ENCODE results near the gene SMAD4.
"Not testable (repeated sequence)": the region's sequence is repeated elsewhere in the genome, so short reads cannot be mapped to it uniquely, and the experiment has no call there.

The SMAD4 gene

DNA sequence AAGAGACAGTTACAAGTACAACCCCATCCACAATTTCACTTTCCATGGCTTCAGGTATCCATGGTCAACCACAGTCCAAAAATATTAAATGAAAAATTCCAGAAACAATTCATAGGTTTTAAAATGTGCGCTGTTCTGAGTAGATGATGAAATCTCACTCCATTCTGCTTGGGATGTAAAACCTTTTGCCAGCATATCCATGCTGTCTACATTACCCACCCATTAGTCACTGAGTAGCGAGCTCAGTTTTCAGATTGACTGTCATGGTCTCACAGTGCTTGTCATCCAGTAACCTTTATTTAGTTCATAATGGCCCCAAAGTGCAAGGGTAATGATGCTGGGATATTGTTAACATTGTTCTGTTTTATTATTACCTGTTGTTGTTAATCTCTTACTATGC, 40.5 kb downstream of the SMAD4 start:
- no peak for DNase-seq (ENCODE audit: low spot score)

DNA sequence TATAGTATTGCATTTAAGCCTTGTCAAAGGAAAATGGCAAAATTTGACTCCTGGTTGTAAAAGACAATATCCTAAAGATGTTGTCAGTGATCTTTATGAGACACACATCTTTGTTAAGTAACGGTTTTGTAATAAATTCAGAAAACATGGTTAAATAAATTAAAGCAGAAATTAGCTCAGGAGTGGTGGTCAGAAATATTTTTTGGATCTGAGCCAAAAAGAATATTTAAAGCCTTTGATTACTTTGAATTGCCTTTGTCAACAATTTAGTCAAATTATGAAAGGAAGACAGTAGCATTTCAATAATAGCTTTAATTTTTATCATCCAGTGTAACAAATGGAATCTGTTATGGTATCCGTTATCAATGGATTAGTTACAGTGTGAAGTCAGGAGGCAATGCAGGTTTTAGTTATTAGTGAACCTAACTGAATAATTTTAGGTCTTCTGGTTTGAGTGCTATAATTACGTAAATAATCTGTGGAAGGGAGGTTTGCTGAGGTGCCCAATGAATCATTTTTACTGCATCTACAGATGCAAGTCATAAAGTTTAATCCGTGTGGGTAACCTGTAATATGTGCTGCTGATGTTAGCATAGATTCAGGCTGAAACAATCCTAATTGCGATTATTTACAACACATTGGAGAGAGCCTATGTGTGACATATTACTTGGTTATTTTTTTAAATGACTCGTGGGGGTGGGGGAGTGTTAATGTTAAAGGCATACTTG, 42.7 kb downstream of the SMAD4 start:
- no peak for DNase-seq (ENCODE audit: low spot score)

DNA sequence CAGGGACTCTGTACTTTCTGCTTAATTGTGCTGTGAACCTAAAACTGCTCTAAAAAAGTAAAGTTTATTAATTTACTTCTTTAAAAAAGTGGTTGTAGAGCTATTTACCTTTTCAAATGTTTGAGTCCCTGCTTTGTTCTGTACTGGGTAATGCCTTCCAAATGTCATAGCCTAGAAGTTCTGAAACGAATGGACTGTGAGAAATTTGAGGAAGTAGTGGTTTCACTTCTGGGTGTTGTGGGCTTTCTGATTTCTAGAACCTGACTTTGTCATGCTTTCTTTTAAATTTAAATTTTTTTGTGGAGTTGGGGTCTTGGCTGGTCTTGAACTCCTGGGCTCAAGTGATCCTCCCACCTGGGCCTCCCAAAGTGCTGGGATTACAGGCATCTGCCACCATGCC, 44.6 kb downstream of the SMAD4 start:
- DNase-seq (ENCODE audit: low spot score) = no peak

GRCh38 chr18:51076503-51076902, 46.5 kb downstream of the SMAD4 start:
- no peak for DNase-seq (ENCODE audit: low spot score)

DNA sequence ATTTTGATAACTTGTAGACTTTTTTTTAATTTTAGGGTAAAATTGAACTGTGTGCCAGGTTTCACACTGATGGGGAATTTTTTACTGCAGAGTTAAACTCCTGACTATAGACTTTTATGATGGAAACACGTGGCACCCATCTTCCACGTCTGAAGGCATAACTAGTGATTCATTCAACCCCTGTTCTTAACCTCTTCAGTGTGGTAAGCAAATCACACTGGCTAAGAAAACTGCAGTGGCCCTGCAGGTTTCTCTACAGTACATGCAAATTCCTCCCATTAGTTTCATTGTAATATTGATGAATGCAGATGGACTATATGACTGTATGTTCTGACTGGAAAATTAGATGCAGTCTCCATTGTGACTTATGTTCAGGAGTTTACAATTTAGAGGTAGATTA, 47.2 kb downstream of the SMAD4 start:
- no peak for DNase-seq (ENCODE audit: low spot score)

- no peak for DNase-seq (ENCODE audit: low spot score)
Observed at GRCh38 chr18:51078026-51078425, 48.0 kb downstream of the SMAD4 start.

DNA sequence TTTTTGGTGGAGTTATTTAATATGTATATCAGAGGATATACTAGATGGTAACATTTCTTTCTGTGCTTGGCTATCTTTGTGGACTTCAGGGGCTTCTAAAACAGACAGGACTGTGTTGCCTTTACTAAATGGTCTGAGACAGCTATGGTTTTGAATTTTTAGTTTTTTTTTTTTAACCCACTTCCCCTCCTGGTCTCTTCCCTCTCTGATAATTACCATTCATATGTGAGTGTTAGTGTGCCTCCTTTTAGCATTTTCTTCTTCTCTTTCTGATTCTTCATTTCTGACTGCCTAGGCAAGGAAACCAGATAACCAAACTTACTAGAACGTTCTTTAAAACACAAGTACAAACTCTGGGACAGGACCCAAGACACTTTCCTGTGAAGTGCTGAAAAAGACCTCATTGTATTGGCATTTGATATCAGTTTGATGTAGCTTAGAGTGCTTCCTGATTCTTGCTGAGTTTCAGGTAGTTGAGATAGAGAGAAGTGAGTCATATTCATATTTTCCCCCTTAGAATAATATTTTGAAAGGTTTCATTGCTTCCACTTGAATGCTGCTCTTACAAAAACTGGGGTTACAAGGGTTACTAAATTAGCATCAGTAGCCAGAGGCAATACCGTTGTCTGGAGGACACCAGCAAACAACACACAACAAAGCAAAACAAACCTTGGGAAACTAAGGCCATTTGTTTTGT, 52.7 kb downstream of the SMAD4 start:
- no peak for DNase-seq (ENCODE audit: low spot score)

DNA sequence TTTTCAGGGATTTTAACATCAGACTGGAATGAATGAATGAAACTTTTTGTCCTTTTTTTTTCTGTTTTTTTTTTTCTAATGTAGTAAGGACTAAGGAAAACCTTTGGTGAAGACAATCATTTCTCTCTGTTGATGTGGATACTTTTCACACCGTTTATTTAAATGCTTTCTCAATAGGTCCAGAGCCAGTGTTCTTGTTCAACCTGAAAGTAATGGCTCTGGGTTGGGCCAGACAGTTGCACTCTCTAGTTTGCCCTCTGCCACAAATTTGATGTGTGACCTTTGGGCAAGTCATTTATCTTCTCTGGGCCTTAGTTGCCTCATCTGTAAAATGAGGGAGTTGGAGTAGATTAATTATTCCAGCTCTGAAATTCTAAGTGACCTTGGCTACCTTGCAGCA, 53.4 kb downstream of the SMAD4 start:
- no peak for DNase-seq (ENCODE audit: low spot score)

DNA sequence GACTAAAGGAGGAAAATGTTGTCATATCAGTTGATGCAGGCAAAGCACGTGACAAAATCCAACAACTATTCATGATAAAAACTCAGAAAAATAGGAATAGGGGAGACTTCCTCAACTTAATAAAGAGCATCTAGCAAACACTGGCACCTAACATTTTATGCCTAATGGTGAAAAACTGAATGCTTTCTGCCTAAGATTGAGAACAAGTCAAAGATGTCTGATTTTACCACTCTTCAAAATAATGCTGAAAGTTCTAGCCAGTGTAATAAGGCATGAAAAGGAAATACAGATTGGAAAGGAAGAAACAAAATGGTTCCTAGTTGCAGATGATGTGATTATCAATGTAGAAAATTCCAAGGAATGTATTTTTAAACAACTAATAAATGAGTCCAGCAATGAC, 58.4 kb downstream of the SMAD4 start:
- no peak for DNase-seq (ENCODE audit: low spot score)

- no peak for DNase-seq (ENCODE audit: low spot score)
Observed at GRCh38 chr18:51089691-51090090, 59.7 kb downstream of the SMAD4 start.

- DNase-seq (ENCODE audit: low spot score) = no peak
Observed at GRCh38 chr18:51091270-51091669, 61.3 kb downstream of the SMAD4 start.

DNA sequence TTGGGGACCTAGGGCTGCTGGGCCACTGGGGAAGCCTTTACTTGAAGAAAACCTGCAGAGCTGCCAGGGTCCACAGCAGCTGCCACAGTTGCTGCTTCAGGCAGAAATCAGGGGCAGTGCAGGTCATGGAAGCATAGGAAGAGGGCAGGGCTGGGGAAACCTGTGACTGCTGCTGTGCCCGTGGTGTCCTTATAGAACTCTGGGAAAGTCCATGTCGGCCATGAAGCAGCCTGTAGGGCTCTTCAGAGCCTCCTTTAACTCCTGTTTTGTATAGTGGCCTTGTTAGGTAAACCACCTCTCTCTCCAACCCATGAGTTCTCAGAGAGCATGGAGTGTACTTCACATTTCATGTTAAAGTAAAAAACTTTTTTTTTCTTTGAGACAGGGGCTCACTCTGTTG, 62.1 kb downstream of the SMAD4 start:
- no peak for DNase-seq (ENCODE audit: low spot score)

DNA sequence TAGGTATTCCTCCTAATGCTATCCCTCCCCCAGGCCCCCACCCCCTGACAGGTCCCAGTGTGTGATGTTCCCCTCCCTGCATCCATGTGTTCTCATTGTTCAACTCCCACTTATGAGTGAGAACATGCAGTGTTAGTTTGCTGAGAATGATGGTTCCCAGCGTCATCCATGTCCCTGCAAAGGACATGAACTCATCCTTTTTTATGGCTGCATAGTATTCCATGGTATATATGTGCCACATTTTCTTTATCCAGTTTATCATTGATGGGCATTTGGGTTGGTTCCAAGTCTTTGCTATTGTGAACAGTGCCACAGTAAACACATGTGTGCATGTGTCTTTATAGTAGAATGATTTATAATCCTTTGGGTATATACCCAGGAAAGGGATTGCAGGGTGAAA, 63.0 kb downstream of the SMAD4 start:
- not testable (repeated sequence) for DNase-seq (ENCODE audit: low spot score)

- DNase-seq (ENCODE audit: low spot score) = no peak
Observed at GRCh38 chr18:51097021-51097822, 67.2 kb downstream of the SMAD4 start.

GRCh38 chr18:51098082-51098481, 68.1 kb downstream of the SMAD4 start:
- DNase-seq (ENCODE audit: low spot score) = no peak

GRCh38 chr18:51098513-51098912, 68.5 kb downstream of the SMAD4 start:
- DNase-seq (ENCODE audit: low spot score) = no peak

DNA sequence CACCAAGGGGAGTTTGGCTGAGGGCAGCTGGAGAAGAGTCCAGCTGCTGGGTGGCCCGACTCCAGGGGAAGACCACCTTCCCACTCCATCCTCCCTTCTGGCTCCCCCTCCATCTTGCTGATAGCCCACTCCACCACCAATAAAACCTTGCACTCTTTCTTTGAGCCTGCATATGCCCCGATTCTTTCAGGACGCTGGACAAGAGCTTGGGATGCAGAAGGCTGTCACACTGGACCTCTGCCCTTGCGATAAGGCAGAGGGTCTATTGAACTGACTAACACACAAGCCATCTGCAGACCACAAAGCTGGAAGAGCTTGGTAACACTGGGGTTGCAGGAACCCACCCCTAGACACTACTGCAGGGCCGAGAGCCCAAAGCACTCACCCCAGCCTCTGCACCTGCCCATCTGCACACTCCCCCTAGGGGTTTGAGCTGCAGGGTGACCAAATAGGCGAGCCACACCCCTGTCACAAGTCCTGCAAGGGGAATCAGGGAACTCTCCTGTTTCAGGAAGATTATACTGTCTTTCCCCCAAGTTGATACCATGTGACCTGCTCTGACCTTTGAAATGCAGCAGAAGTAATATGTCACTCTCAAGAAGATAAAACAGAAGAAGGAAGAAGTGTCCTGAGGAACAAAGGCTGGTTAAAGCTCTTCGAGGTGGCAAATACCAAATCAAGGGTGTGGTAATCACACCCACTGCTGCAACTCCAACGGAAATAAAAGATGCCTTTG, 70.5 kb downstream of the SMAD4 start:
- no peak for DNase-seq (ENCODE audit: low spot score)

DNA sequence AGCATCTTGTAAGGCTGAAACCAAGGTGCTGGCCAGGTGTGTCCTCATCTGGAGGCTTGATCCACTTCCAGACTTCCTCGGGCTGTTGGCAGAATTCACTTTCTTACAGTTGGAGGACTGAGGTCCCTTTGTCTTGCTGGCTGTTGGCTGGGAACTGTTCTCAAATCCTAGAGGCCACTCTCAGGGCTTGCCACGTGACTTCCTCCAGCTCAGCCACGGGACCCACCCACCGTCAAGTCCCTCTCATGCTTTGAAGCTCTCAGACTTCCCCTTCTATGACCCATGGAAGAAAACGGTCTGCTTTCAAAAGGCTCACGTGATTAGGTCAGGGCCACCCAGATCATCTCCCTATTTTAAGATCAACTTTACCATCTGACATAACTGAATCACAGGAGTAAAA, 77.1 kb downstream of the SMAD4 start:
- no peak for DNase-seq (ENCODE audit: low spot score)

- DNase-seq (ENCODE audit: low spot score) = no peak
Observed at GRCh38 chr18:51107598-51108305, 77.7 kb downstream of the SMAD4 start.

DNA sequence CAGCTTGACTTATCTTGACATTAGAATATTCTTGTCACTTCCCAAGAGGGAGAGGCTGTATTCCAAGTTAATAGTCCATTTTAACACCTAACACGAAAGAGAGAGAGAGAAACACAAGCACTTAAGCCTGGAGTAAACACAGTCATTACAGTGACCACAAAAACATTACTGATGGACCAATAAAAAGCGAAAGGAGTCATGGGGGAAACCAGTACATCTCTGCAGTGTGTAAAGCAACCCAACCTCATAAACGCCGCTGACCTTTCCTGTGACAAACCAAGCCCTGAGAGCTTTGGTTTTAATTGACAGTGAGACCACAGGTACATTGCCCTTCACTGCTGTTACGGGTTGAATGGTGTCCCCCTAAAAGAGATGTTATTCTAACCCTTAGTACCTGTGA, 78.3 kb downstream of the SMAD4 start:
- DNase-seq (ENCODE audit: low spot score) = no peak

DNA sequence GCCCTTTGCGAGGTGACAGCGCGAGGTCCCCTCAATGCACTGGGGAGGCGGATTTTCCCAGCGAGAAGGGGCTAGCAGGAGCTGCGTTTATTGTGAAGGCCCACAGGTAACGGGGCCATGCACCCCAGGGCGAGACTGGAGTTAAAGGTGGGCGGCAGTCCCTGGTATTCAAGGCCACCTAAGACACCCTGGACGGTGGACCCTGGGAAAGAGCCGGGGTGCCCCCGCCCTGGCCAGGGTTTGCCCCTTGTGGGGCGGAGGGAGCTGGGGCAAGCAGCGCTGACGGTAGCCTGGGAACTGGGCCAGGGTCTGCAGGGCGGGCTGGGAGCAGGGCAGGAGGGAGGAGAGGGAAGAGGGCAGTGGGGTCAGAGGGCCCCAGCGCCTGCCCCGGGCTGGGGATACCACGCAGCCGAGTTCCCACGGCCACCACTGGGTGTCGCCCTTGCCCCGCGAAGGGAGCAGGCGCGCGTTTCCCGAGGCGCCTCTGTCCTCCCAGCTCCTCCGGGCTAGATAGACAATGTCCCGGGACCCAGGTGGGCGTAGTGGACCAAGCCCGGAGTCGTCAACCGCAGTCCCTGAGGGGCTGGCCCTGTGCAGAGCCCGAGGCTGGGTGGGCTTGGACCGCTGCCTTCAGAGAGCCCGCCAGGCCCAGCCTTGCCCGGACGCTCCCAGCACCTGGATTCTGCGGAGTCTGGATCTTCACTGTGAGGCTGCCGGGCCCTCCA, 80.2 kb downstream of the SMAD4 start:
- peak; percentile 33 for DNase-seq (ENCODE audit: low spot score)
